Stimulated activated CD4-positive, alpha-beta T cell treated with anti-CD3 and anti-CD28 coated beads, TNF-alpha, amount 100 ng/mL, for 4 hours (primary cell): ENCODE results near the gene CYP2W1.

ENCODE experiments used
- DNase-seq, 3 experiments: peaks; one replicate each; pipeline ENCODE4 v3.0.0-alpha.2; 2020; ENCODE audit warnings: low read depth in 3 of 3

Gene CYP2W1

DNA sequence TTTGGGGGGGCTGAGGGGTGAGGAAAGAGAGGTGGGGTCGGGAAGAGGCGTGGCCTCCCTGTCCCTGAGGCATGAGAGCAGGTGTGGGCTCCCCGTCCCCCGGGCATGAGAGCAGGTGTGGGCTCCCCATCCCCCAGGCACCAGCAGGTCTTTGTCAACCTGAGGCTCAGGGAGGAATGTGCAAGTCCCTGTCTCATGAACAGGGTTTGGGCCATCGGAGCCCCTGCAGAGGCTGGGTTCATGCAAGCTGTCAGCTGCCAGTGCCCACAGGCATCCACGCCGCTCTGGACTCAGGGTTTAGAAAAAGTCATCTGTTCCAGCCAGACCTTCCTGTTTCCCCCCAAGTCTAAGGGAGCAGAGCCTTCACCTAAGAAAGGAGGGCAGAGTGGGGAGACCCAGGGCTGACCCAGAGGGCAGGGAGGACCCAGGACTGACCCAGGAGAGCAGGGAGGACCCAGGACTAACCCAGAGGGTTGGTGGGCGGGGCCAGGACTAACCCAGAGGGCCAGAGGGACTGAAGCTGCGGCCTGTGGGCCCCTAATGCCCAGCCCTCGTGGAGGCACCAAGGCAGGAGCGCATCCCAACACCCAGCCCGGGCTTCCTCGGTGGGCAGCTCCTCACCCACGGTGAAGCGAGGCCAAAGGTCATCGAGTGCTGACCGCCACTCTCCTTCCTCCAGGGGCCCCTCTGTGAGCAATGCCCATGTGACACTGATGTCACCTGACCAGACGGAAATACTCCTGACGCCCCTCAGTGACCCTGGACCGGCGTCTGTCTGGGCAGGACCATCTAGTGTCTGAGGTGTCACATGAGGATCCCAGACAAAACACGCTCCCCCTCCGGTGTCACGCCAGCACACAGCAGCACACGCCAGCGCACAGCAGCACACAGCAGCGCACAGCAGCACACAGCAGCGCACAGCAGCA is 32.5 kb downstream of the CYP2W1 start:
- no peak for DNase-seq

DNA sequence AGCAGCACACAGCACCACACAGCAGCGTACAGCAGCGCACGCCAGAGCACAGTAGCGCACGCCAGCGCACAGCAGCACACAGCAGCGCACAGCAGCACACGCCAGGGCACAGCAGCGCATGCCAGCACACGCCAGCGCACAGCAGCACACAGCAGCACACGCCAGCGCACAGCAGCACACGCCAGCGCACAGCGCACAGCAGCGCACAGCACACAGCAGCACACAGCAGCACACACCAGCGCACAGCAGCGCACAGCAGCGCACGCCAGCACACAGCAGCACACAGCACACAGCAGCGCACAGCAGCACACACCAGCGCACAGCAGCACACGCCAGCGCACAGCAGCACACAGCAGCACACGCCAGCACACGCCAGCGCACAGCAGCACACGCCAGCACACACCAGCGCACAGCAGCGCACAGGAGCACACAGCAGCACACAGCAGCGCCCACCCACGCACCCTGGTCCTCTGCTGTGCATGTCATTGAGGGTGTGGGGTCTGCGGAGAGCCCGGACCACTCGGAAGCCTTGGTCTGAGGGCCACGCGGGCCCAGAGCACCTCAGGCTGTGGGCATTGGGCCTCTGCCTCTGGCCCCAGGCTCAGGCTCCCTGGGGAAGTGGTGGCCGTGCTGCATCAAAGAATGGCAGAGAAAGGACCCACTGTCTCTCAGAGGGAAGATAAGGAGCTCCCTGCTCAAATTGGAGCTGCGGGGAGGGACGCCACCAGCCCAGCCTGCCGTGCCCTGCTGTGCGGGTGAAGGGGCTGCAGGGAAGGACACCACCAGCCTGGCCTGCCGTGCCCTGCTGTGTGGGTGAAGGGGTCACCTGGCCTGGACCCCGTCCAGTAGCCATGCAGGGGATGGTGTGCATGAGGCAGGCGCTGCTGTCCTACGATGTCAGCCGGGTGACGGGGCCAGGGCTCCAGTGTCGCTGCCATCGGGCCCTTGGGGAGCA is 33.9 kb downstream of the CYP2W1 start:
- DNase-seq, result no peak

DNA sequence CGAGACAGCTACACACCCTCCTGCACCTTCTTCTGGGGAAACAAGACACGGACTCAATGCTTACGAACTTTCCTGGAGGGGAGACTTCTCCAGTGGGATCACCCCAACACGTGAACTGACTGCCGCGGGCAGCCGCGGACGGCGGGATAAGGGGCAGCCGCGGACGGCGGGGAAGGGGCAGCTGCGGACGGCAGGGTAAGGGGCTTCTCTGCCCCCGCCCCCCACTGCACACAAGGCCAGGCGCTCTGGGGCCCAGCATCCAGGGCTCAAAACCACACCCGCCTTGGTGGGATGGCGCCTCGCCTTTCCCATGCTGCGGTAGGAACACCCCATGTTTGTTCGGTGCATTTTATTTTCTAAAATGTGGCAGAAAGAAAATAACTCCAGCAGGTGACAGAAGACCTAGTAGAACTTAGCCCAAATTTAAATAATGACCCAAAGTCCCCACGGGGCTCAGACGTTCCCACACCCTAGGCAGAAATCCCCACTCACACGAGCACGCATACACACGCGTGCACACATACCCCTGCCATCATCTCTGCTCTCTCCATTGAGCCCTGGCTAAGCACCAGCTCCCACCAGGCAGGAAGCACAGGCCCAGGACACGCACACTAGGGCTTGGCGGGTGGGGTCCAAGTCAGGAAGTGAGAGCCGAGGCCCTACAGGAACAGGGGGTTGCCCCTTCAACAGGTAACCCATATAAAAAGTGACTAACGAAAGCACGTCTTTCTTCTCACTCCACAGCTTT is 34.8 kb downstream of the CYP2W1 start:
- DNase-seq, result no peak

DNA sequence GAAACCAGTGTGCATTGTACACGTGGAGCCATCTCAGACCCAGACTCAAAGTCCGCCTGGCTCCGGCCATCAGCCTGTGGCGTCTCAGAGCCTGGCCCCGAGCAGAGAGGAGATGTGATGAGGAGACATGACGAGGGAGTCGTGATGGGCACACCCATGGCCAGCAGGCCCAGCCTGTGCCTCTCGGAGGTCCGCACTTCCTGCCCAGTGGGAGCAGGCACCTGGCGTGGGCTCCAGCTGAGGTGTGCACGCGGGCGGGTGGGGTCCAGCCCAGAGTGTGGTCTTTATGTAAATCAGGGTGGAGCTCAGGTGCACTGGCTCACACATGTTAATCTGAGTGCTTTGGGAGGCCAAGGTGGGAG is 35.3 kb downstream of the CYP2W1 start:
- no peak for DNase-seq

DNA sequence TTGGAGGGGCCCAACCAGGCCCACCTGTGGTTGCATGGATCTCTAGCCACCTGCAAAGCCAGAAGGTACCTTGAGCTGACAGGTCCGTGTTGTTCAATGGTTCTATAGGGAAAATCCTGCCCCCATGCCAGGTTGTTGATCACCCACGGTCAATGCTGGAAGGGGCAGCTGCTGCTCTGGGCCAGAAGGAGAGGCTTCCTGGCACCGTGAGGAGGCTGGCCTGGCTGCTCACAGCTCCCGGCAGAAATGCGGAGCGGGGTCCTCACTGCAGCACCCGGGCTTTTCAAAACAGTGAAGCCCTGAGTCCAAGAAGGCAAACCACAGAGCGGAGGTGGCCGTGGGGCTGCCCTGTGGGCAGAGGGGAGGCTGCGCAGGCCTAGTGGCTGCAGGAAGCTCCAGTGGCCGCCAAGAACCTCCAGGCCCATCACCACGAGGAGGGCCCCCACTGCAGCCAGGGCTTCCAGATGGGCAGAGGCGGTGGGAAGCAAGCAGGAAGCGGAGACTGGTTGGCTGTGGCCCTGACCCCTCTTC is 36.3 kb downstream of the CYP2W1 start:
- no peak for DNase-seq

DNA sequence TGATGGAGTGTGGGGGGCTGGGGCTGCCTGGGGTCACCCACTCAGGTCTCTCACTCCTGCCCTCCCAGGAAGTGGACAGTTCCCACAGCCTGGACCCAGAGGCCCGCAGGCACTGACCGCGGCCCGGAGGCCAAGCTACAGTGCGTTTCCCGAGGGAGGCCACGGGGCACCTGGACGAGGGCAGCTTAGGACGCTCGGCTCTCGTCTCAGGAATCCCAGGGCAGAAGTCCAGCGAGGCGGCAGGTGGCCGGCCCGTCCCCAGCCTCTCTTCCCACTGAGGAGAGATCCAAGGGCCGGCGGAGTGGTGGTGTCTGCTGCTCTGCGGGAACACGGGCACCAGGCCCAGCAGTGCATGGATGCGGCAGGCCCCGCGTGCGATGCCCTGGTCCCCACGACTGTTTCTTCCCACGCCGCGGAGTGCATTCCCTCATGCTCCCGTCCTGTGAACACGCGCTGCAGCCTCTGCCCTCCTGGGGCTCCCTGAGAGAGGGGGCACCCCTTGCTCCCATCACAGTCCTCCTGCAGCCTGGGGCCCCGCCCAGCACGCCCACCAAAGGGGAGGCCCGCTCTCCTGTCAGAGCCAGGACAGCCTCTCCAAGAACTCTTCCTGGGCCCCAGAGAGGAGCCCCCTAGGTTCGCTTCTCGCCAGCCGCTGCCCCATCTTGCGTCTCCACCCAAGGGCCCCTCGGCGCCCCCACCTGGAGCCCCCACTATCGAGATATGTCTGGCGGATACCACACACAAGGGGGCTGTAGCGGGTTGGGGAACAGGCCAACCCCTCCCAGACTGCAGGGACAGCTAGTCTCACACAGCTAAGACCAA is 37.0 kb downstream of the CYP2W1 start:
- no peak for DNase-seq

DNA sequence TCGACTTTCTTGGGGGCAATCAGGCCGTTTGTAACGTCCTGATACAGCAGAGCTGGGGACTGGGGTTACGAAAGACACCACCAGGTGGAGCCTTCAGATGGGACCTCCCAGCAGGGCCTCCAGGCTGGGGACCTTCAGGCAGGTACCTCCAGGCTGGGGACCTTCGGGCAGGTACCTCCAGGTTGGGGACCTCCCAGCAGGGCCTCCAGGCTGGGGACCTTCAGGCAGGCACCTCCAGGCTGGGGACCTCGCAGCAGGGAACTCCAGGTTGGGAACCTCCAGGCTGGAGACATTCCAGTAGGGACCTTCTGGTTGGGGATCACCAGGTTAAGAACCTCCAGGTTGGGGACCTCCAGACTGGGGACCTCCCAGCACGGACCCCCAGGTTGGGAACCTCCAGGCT is 37.9 kb downstream of the CYP2W1 start:
- no peak for DNase-seq

DNA sequence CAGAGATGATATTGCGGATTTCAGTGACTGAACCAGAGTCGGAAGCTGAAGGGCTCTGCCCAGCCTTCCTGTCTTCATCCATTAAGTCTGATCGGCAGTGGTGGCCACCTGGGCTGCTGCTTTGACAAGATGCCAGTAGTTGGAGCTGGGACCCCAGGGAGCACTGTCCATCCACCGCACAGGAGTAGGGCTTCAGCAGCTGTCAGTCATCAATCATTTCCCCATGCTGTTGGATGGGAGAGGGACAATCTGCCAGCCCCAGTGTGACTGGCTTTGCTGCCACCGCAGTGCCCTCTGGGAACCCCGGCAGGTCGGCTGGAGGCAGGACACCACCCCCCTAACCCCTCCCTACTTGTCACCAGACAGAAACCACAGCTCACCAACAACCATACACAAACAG is 38.4 kb downstream of the CYP2W1 start:
- no peak for DNase-seq

DNA sequence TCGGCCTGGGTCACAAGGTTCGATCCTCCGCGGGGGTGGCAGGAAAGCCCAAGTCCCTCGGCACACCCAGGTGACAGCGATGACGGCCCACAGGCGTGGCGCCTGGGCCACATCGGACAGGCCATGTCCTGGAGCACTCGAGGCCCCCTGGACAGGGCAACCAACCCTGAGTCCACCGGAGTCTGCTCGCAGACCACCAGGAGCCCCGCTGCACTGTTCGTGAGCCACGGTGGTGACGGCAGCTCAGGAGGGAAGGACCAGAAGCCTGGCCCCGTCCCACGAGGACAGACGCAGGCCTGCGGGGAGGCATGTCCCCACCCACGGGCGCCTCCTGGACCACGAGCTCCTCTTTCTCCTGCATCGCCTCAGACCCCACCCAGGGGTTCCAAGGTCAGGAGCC is 39.0 kb downstream of the CYP2W1 start:
- DNase-seq, result no peak

DNA sequence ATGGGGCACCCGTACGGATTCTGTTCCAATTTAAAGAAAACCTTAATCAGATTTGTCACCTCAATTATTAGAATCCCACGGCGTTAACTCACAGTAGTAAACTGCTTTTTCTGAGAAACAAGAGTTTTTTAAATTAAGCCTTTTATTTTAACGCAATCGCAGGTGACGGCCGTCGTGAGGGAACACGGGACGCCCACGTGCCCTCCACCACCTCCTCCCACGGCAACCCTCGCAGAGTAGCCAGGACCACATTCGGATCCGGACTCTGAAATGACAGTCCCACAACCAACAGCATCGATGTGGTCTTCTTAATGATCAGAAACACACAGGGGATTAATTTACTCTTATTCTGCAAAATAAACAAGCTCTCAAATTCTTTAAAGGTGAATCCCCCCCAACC is 39.4 kb downstream of the CYP2W1 start:
- no peak for DNase-seq

DNA sequence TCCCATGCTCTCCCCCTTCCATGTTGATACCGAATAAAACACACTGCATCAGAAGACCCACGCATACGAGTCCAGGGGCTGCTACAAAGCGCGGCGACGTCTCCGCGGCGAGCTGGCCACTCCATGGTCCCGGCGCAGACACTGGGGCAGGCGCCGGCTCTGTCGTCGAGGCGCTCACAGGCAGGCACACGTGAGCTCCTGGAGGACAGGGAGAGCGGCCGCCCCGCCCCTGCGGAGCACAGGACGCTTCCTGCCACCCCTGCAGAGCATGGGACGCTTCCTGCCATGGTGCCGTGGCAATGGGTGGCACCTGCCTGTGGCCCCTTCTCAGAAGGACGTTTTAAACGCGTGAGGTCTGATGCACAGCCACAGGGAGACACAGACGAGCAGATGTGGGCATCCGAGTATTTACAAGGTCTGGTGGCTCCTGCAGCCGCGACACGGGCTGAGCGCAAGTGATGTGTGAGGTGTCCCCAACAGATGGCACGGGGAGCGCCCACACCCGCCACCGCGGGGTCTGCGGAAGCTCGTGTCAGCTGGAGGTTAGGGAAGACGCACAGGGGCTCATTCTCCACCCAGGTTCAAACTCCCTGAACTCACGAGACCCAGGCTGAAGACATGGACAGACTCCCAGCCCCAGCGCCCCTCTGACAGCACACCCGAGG is 40.0 kb downstream of the CYP2W1 start:
- no peak for DNase-seq

DNA sequence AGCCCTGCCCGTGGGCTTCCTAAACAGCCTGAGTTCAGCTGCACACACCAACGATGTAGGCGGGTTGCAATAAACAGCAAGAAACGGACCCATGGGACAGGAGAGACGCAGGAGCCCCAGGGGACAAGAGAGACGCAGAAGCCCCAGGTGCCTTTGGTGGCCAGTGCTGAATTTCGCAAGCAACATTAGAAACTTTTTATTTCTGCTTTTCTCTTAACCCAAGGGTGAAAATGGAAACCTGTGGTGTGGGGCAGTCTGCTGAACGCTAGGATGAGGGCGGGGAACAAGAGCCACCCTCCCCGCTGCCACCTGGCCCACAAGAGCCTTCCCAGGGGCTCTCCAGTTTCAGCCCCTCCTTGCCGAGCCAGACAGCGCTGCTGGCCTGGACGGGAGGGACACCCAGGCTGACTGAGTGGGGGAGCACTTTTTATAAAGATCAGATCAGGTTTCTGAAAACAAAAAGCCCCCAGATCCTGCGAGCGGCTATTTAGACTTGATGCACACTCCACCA is 41.4 kb downstream of the CYP2W1 start:
- no peak for DNase-seq

DNA sequence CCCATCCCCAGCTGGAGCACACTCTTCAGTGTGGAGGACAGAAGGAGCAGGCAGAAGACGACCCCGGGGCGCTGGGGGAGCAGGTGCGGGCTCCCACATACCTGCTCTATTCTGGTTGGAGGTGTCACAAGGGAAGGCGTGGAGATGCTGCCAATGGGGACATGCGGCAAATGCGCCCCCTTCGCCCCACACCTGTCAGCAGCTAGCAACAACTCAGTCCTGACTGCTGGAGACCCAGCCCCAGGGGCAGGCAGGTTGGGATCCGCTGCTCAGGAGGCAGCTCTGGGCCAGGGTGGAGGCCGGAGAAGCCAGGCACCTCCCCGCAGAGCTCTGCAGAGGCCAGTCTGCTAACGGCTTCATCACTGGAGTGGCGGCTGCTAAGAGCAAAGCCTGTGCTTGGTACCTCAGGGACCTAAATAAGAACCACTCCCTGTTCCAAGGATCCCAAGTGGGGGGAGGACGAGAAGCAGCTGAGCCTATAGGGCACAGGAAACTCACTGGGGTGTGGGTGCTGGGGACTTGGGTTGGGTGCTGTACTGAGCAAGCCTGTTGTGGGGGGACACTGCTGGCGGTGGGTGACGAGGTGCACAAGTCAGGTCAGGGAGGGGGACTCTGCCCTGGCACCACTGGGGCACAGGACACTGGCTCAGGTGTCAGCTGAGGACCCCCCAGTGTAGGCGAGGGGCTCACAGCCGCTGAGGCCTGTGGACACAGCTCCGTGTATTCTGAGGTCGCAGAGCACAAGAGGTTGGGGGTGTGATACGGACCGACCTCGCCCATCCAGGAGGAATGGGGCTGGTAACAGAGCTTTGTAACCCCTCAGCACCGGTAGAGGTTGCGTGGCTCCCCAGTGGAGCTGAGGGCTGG is 42.1 kb downstream of the CYP2W1 start:
- no peak for DNase-seq

DNA sequence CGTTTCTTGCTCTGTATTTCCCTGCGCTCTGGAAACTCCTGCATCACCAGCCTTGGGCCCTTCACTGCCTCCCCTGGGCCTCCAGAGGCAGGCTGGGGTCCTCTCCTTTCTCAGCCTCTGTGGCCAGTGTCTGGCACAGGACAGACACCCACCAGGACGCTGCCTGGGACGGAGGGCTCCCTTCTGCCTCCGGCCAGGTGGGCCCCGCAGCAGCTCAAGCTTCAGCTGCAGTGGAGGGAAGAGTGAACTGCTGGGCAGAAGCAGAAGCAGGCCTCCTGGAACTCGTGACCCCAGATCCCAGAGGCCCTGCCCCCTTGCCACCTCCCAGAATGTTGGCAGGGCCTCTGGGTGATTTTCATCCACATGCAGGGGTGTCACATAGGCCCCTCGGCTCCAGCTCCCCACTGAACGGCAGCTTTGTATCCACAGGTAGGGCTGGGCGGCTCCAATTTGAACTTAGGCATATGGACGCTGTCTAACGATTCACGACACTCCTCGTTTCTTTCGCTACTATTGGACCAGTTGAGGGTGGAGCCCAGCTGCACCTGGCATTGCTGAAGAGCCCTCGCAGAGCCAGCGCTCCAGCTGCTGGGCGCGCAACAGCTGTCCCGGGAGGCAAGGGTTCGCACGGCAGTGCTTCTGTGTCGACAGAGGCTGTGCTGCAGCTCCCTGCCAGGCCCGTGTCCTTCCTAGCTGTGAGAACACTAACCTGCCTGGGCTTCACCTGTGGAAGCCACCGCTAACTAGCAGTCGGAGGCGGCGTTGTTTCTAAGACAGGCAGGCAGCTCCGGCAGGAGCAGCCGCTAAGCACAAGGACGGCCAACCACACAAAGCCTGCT is 43.0 kb downstream of the CYP2W1 start:
- no peak for DNase-seq

DNA sequence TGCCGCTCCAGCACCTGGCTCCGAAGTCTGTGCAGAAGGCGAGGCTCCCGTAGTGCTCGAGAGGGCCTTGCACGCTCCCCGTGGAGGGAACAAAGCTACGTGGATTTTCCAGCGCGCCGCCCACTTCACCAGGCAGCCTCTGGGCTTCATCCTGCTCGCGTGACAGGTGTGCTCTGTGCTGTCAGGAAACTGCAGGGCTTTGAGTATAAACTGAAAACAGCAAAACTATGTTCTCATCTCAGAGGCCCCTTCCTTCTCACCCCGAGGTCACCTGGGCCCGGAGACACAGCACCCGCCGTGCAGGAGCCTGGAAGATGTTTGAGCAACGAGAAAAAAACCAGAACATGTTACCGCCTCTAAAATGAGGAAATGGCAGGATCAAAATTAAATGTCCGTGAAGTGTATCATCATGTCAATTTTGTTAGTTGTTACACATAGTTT is 43.8 kb downstream of the CYP2W1 start:
- no peak for DNase-seq

DNA sequence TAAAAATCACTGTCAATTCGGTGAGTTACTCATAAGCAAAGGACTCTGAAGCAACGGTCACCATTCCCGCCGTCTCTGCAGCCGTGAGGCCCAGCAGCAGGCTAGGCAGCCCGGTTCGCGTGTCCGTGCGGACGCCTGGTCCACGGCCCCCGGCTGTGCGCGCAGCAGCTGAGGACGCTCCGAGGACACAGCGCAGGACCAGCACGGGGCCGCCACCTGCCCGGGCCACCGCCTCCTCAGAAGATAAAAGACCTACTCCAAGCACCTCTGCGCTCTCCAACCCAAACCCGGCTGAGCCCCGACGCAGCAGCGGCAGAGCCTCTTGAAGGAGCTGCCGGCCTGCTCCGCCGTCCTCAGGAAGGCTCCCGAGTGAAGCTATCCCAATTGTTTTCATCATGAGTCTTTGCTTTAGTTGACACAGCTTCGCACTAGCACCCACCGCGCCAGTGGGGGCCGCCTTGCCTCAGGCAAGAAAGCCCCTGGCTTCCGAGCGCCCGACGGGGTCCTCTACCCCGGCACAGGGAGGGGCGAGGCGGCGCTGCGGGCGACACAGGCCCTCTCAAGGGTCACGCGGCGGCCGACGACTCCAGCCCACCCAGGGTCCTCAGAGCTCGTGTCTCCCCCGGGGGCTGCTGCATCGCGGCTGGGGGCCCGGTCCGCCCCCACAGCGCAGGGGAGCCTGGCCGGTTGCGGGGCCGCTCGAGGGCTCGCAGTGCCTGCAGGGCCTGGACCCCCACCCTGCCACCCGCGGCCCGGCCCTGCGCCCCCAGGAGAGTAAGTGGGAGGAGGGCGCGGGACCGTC is 44.5 kb downstream of the CYP2W1 start:
- no peak for DNase-seq

DNA sequence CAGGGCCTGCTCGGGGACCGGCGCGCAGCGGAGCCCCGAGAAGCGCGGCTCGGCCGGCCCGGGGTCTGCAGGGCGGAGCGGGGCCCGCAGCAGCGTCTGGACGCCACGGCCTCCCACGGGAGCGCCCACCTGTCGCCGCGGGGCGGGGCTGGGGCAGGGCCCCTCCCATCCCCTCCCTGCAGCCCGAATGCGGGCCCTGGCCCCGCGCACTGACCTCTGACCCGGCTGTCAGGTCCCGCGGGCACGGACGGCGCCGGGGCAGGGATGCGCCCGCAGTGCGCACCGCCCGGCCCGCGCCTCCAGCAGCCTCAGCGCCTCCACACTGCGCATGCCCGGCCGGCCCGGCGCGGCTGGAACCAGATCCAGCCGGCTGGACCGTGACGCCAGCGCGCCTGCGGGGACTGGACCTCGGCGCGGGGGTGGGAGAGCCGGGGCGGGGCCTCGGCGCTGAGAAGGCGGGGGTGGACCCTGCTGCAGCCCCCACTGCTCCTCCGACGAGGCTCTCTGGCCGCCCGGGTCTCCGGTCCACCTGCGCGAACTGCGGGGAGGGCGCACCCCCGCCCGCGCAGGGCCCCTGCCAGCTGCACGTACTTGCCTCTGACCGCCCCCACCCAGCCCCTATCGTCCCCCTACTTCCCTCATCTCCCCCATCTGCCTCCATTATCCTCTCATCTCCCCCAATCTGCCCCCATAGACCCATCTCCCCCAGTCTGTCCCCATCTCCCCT is 45.2 kb downstream of the CYP2W1 start:
- peak; percentile 56 to 76 (median 57) for DNase-seq
